HG02885 (cell line): ENCODE data around the gene DNMT3A.
A peak's percentile ranks its signal among the peaks of the same experiment; 100 is the strongest.

ENCODE experiments used
- ATAC-seq: cut with Tn5 transposase; IDR thresholded peaks from one replicate; pipeline ENCODE4 v1.9.1; 2021; ENCODE audit warnings: mild to moderate bottlenecking; ENCODE audit not compliant: unreplicated experiment, poor library complexity

The DNMT3A gene

DNA sequence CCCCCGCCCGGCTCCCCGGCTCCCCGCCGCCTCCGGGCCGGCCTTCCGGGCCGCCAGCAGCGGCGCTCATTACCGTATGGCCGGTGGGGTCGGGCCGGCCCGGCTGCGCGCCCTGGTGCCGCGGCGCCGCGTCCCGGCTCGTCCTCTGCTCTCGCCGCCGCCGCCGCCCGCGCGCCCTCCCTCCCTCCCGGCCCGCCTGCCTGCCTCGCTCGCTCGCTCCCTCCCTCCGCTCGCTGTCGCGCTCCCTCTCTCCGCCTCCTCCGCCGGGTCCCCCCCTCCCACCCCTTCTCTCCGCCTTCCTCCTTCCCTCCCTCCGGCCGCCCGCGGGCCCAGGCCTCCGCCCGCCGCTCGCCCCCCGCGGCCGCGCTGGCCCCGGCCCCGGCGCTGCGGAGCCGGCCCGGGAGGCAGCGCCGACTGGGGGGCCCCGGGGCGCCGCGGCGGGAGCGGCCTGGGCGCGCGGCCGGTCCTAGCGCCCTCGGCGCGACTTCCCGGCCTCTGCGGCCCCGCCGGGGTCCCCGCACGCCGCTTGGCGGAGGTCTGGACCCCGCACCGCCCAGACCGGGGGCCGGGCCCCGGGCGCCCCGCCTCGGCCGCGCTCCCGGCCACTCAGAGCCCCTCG, at the start of gene DNMT3A:
TSS of gene DNMT3A (minus strand) at position 173 of the 619 bp plus-strand sequence. CDS start 27,941 bp downstream, outside the sequence.
- peak; percentile 42 for ATAC-seq

DNA sequence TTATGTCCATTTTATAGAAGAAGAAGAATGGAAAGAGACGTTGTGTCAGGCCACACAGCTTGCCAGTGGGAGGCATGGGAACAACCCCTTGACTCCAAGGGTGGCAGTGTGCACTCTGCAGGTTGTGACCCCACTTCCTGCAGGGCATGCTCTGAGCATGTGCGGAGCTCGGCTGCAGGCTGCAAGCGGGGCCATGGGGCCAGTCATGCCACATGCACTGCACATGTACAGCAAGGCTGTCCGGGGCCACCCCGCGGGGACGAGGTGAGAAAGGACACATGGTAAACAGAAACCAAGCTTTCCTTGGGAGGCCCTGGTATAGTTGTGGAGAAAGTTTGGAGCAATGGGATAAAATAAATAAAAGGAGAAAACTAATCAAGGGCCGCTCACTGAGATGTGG, 47.4 kb upstream of the DNMT3A start:
- ATAC-seq: no peak

DNA sequence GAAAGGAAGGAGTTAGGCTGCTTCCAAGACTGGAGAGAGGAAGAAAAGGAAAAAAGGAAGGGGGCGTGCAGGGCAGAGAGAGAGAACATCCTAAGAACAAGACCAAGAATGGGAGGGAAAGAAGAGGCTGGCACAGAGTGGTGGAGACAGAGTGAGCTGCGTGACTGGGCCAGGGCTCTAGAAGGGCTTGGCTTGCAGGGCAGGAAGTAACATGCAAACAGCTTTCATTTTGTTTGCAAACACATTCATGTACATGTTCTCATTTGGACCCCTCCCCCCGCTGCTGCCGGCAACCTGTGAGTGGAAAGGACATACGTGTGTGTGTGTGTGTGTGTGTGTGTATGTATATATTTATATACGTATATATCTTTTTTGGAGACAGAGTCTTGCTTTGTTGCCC, 46.8 kb upstream of the DNMT3A start:
- no peak for ATAC-seq

DNA sequence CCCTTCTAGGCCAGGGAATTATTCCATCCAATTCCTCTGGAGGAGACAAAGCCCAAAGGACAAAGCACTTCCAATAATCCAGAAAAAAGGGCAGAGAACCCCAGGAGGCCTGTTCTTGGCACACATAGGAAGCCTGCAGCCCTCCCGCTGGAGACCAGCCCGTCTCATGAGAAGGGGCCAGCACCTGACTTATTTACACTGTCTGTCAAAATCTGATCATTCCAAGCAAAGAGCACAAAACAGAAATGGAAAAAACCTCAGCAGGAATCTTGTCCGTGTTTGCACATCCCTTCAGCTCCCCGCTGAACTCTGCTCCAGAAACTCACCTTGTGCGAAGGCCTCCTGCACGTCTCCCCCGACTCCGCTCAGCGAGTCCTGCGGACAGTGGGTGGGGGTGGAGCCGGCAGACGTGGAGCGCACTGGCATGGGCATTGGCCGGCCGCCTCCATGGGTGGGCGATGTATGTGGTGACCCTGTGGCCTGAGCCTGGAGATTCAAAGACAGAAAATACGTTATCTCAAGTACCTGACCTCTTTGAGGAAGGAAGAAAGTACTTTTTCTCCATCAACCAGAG, 46.2 kb upstream of the DNMT3A start:
- no peak for ATAC-seq

DNA sequence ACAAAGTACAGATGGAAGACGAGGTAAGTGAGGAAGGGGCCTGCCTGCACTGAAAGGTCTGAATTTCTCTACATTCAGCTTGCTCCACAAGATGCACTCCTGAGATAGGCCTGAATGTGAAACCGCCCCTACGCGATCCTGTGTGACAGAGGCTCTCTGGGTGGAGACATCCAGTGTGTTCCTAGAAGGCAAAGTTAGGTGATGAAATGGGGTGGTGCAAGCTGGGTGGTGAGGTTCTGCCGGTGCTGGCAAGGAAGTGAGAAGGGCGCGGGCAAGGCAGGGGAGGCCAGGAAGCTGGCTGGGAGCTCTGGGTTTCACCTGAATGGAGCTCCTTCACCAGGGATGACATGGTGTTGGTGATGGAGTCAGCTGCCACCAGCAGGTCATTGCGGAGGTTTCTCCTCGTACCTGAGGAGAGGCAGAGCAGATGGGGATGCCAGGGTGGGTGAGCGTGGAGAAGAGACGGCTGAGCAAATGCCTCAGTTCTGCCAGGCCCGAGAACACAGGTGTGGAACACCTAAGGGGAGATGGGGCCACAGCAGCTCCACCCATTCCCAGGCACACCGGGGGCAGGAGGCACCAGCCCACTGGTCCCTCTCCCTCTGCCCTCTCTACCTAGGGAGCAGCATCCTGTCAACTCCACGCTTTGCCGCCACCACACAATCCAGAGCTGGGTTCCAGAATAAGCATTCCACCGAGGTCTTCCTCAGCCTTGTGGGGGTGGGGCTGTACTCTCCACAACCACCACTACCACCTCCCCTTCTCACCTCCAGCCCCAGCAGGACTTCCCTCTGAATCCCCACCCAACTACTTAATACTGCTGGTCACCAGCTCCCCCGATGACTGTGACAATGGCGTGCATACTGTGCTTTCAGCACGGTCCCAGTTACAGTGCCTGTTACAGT, 45.5 kb upstream of the DNMT3A start:
- ATAC-seq: no peak

DNA sequence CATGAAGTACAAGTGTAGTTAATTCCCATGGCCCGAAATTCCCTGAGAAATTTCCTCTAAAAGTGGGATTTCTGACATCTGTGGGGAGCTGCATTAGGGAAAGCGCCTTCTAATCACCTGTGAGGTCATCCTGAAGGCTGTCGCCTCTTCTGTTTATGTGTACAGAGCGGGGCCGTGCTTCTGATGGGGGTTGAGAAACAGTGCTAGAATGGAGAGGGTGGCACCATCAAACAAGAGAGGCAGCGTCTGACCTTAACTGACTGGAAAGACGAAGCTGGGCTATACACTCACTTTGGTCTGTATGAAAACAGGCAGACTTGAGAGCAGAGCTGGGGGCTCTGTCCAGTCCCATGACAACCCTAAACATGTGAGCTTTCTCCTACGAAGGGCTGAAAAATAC, 44.2 kb upstream of the DNMT3A start:
- no peak for ATAC-seq

DNA sequence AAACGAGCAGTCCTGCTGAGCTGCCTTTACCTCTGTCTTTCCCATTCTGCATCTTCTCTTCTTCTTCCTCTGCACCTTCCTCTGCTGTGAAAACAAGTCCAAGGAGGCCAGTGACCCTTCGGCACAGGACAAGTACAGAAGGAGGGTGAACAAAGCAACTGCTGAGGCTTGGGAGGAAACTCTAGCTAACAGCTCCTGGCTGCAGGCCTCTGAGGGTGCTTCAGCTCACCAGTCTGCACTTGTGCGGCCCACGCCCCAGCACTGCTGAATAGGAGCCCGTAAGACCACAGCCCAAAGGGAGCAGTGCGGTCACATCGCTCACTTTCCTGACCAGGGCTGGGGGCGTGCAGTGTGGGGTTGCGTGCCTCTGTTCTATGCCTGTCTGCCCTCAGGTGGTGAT, 42.1 kb upstream of the DNMT3A start:
- no peak for ATAC-seq

DNA sequence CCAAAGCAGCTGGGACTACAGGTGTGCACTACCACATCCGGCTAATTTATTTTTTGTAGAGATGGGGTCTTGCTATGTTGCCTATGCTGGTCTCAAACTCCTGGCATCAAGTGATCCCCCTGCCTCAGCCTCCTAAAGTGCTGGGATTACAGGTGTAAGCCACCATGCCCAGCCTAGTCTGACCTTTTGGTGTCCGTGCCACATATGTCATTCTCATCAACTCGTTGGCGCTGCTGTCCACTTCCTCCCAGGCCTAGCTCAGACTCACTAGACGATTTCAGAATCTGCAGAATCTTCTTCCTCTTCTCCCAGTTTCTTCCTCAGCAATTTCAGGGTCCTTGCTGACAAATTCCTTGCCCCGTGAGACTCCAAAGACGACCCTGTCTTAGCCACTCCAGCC, 39.8 kb upstream of the DNMT3A start:
- ATAC-seq: no peak

DNA sequence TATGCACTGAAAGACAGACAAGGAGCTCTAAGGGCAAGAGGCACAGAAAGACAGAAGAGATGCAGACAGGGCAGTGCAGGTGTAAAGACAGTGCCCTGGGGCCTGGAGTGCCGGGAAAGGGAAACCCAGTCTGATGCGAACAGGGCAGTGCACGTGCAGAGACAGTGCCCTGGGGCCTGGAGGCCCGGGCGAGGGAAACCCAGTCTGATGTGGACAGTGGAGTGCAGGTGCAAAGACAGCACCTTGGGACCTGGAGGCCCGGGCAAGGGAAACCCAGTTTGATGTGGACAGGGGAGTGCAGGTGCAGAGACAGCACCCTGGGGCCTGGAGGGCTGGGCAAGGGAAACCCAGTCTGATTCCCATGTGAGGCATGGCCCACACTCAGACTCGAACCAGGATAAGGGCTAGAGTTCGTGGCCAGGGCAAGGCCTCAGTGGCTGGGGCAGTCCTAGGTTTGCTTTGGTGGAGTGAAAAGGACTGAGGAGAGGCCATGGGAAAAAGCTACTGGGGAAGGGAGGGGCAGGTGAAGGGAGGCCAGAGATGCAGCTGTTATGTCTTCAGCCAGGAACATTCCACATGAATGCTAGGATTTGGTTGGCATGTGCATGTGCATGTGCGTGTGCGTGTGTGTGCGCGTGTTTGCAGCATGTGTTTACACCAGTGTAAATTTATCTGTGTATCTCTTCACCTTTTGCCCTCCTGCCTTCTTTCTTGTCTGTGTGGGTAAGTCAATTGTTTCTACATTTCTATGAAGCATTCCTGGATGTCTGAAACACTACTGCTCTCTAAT, 39.1 kb upstream of the DNMT3A start:
- no peak for ATAC-seq

DNA sequence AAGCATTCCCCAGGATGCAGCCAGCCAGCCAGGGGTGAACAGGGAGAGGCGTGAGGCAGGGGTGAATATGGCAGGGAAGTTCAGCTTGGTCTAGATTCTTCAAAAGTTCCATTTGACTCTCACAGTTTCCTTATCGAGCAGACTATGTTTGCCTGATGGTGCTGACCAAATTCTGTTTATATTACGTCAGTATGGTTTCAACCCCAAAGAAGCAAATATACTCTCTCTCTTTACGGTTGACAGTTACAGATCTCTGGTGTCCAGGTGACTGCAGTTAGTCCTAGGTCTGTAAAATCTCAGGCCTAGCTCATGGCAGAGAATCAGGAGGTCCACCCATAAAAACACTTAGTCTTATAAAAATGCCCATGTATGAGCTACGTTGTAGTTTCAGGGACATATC, 38.3 kb upstream of the DNMT3A start:
- ATAC-seq: peak; percentile 46

DNA sequence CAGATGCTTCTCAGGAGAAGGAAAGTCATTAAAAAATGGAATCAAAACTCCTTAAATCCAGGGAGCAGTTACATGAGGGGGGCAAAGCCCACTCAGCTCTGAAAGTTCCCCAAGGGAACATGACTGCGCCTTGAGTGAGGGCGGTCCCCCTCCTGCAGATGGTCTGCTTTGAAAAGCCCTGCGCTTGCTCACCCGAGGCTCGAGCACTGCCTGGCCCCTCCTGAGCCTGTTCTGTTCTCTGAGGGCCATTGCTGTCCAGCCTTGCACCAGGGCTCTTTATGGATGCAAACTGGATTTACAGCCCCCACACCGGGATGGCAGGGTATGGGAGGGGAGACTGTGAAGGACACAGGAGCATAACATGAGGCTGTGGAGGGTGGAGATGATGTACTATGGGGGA, 37.8 kb upstream of the DNMT3A start:
- peak; percentile 1 for ATAC-seq

DNA sequence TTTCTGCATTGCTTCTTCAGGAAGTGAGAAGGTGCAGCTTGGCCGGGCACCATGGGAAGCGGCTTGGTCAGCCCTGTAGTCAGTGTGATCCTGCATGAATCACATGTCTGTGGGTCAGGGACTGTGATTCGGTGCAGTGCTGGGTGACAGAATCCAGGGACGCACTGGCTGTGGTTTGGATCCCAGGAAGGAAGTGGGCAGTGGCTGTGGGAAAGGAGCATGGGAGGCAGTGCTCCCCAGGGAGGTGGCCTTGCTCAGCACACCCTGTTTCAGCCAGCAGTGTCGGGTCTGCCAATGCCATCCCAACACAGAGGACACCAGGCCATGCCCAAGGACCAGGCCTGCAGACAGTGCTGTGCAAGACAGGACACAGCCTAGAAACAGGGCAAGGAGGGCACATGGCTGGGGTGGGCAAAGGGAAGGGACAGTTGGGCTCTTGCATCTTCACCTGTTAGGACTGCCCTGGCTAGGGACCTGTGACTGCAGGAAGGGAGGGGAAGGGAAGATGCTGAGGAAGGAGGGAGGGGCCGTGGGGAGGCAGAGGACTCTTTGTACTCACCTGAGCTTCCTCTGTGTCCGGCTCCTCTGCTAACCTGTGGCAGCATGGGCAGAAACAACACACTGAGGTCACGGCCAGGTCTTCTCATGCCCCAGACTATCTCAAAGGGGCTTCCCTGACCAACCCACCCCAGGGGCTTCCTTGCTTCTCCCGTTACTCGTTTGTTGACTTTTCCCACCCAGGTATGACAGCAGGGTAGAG, 37.2 kb upstream of the DNMT3A start:
- ATAC-seq: no peak

DNA sequence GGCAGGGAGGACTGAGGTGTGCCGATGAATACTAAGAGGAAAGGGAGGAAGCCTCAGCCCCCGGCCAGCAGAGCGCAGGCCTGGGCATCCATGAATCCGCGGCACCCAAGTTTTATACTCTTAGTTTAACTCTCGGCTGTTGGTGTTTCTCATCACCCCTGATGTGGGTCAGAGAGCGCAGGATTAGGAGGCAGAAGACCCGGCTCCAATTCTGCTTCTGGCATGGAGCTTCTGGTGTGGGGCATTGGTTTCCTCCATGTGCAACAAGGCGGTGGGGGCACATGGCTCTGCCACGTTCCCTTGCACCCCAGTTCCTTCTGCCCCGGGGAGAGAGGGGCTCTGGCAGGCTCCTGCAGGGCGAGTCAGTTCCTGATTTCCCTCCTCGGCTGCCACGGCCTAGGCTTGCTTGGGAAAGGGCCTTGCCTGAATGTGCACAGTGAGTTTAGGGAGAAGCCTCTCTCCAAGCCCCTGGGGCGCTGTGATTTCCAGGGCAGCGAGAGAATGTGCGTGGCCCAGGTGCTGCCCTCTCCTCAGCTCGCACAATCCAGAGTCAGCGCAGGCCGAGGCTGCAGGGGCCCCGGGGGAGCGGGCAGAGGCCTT, 36.2 kb upstream of the DNMT3A start:
- no peak for ATAC-seq

DNA sequence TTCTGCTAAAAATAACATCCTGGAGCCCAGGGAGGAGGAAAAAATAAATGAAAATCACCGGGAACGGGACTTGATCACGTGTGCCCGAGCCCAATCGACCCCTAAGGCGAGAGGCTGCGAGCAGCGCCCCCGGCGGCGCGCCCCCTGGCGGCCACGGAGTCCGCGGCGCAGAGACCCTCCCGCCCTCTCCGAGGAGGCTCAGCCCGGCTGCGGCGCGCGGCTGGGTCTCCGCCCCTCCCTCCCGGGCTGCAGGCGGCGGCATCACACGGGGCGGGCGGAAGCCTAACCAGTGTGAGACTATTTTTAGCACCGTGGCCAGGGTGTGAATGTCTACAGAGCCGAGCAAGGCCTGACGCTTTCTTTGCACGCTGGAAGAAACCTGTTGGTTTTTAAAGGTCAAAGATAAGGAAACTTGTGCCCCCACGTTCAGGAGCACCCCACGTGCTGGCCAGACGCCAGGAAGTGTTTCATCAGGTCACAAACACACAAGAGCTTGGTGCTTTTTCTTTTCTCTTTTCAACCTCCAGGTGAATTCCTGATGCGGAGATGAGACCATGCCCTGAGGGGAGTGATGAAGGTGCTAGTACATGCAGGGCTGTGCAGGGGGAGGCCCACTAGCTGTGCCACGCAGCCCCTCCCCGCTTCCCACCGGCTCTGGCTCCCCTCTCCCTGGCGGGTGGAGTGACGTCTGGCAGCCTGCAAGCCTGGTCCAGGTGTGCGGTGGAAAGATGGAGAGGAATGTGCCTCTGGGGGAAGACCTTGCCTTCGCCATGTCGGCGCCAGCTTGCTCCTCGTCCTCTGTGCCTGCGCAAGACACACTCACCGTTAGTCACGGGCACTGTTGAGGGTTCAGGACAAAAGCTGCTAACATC, 35.3 kb upstream of the DNMT3A start:
- ATAC-seq: peak; percentile 91

DNA sequence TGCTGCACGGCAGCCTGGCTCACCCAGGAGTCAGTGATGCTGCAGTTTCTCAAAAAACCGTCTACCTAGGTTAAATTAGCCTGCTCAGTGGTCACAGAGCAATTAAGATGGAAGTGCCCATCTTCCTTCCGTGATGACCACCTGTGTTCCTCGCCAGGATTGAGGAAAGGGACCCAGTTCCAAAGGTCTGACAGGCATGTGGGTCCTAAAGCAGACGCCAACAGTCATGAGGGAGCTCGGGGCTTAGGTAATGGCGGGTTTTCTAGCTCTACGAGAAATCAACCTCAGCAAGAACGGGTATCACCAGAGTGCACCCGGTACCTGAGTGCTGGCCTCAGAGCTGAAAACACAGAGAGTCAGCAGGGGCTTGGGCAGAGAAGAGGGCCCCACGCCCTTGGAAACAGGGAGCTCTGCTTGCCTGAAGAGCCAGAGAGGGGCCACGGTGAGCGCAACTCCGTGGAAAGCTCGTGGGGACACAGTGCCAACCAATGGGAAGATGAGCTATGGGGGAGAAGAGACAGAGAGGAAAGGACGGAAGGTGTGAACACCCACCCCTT, 34.3 kb upstream of the DNMT3A start:
- no peak for ATAC-seq

DNA sequence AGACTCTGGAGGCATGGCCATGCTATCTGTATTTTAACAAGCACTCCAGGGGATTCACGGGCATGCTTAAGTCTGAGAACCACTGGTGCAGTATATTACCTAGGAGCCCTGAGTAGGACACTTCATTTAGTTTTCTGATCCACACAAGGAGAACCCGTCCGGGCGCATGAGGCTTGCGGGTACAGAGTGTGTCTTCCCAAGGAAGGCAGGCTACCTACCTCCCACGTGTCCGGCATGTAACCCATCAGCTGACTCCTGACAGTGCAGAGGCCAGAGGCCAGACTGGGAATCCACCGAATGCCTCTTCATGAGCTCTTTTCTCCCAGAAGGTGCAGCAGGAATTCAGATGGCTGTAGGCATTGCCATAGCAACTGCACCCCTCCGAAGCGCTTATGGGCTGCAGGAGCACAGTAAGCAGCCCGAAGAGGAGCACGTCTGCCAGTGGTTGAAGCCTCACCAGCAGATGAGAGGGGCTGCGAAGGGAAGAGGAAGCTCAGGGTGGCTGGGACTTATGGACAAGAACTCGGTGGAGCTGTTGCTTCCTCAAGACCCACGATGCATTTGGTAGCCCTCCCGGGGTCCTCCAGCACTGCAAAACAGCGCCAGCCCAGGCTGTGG, 33.8 kb upstream of the DNMT3A start:
- no peak for ATAC-seq

DNA sequence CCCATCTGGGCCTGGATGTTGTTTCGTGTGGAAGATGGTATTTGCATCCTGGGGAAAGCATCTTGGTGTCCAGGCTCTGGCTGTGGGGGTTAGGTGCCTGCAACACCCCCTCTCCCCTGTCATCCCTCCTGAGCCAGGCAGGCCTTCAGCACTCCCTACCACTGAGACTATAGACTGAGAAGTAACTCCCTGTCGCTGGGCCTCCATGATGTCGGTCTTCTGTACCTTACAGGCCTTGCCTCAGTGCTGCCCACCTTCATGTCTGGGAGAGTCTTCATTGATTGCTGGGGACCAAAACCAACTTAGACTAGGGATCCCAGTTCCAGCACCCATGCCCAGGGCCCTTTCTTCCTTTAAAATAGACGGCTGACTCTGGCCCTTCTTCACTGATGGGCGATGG, 33.1 kb upstream of the DNMT3A start:
- no peak for ATAC-seq

DNA sequence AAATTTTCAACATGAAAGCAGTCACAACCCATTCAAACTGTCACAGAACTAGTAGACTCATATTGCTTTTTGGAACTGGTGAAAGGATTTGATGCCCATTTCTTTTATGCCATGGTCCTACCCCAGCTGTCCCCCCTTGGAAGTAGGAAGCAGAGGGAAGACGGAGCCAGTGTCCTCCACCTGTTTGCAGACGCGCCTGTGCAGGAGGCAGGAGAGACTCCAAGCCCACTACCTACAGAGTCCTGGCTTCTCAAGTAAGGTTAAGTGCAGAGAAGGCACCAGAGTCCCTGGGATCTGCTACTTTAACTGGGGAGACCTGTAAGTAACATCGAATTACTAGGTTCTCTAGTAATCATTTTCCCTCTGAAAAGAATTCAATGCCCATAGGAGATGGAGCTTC, 32.7 kb upstream of the DNMT3A start:
- no peak for ATAC-seq
